OCI-LY7 (cell line): ENCODE results near the gene VEGFB.

Source experiments
- CTCF ChIP-seq: fragments of 200-600 bp; sonication (generic); conservative IDR thresholded peaks from 2 replicates; pipeline ENCODE4 v1.5.1; 2014; ENCODE audit warnings: mild to moderate bottlenecking, antibody characterized with exemption, low read length, moderate library complexity, mixed read lengths
- EZH2phosphoT487 ChIP-seq: fragments of 200-600 bp; sonication (generic); IDR thresholded peaks from 2 replicates; pipeline ENCODE4 v1.6.1; 2018; ENCODE audit warnings: low read depth, borderline replicate concordance, mild to moderate bottlenecking, mixed run types, antibody characterized with exemption, low read length, moderate library complexity, mixed read lengths

- TF ChIP-seq CTCF (no peak), EZH2phosphoT487 (no peak)
Measured at GRCh38 chr11:64247729-64248531, 13.5 kb downstream of the VEGFB start.
